ENCODE data around the gene IL6. TPM values are rescaled to one million over a fixed set of nuclear protein-coding genes. Genes with fewer than 3 reads are reported as not detected.

IL6 gene
- total RNA-seq, 1 experiment from 2014 or later, result 0.16 TPM

DNA sequence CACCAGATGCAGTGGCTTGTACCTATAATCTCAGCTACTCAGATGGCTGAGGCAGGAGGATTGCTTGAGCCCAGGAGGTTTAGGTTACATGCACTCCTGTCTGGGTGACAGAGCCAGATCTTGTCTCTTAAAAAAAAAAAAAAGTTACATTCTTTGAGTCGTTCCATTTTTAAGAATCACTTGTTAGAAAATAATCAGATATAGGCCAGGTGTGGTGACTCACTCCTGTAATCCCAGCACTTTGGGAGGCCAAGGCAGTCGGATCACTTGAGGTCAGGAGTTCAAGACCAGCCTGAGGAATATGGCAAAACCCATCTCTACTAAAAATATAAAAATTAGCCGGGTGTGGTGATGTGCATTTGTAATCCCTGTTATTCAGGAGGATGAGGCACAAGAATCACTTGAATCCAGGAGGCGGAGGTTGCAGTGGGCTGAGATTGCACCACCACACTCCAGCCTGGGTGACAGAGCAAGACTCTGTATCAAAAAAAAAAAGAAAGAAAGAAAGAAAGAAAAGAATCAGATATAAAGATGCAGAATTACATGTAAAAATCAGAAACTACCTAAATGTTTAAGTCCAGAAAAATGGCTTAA, 52.8 kb downstream of the IL6 start:
- DNase-seq (ENCODE audit: low read depth), result peak; percentile 3

- peak; percentile 70 for DNase-seq (ENCODE audit: low read depth)
Measured at GRCh38 chr7:22781230-22781711, 54.3 kb downstream of the IL6 start.

Other genes starting within 250 kb of the IL6 start
- 0.08 TPM in 1 of 2 replicates, not detected in the other for gene STEAP1B, start 227.0 kb upstream of the IL6 start, total RNA-seq (2014; rRNA removed; shearing (Covaris generic))
- gene TOMM7, start 95.6 kb downstream of the IL6 start, total RNA-seq (2014; rRNA removed; shearing (Covaris generic)), result 117 and 160 TPM in 2 replicates